ENCODE data around the gene STK32B.

The STK32B gene

DNA sequence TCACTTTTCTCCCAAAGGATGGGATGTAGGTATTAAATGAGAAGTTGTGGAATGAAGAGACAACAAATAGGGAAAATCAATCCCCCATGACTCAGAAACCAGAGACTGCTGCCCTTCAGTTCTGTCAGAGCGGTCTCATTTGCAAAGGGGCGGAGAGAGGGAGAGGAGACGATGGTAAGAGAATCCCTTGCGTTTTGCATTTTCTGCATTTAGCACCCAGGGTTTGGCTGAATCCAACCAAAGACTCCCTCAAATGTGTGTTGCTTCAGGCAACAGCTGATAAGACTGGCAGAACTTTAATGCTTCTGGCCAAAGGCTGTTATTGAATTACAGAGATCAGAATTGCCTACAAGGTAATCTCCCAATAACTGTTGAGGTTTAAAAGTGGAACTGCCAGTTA lies 426.9 kb downstream of the STK32B start:
- no peak overlapping the region for H2AFZ ChIP-seq (ENCODE audit: low read length)
- no peaks in the 10 kb centered on the region for H3F3A ChIP-seq (ENCODE audit: low read depth)
- no peaks in the 10 kb centered on the region for H3K9me3 ChIP-seq (ENCODE audit: insufficient read depth, low read depth, low read length)
- H3K4me3 ChIP-seq (ENCODE audit: low read length, poor library complexity, severe bottlenecking), result no peak overlapping the region
- TF ChIP-seq, protein P1, sequence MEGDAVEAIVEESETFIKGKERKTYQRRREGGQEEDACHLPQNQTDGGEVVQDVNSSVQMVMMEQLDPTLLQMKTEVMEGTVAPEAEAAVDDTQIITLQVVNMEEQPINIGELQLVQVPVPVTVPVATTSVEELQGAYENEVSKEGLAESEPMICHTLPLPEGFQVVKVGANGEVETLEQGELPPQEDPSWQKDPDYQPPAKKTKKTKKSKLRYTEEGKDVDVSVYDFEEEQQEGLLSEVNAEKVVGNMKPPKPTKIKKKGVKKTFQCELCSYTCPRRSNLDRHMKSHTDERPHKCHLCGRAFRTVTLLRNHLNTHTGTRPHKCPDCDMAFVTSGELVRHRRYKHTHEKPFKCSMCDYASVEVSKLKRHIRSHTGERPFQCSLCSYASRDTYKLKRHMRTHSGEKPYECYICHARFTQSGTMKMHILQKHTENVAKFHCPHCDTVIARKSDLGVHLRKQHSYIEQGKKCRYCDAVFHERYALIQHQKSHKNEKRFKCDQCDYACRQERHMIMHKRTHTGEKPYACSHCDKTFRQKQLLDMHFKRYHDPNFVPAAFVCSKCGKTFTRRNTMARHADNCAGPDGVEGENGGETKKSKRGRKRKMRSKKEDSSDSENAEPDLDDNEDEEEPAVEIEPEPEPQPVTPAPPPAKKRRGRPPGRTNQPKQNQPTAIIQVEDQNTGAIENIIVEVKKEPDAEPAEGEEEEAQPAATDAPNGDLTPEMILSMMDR (conservative IDR thresholded peaks at IDR 0.05; ENCODE audit: low read length), result no peak
- TF ChIP-seq EZH2phosphoT487 (IDR thresholded peaks at IDR 0.05; ENCODE audit: borderline replicate concordance), result no peak
- H4K20me1 ChIP-seq (ENCODE audit: insufficient read depth, low read length, poor library complexity, severe bottlenecking), result no peaks in the 10 kb centered on the region
- no peaks in the 10 kb centered on the region for H3K79me2 ChIP-seq (ENCODE audit: insufficient read depth, low read length)
- no peaks in the 10 kb centered on the region for H3K4me1 ChIP-seq (ENCODE audit: insufficient read depth, low read length, poor library complexity, severe bottlenecking)
- H3K36me3 ChIP-seq (ENCODE audit: insufficient read depth, low read length), result no peaks in the 10 kb centered on the region
- no peaks in the 10 kb centered on the region for H3K27me3 ChIP-seq (ENCODE audit: insufficient read depth, low read length, poor library complexity, severe bottlenecking)
- H3K4me2 ChIP-seq (ENCODE audit: low read depth, low read length, poor library complexity, severe bottlenecking), result no peak overlapping the region
- no peak overlapping the region for H3K9ac ChIP-seq (ENCODE audit: low read depth, low read length, poor library complexity, severe bottlenecking)
- no peaks in the 10 kb centered on the region for H3K9me2 ChIP-seq (replicated peaks; ENCODE audit: low read depth, low read length)

DNA sequence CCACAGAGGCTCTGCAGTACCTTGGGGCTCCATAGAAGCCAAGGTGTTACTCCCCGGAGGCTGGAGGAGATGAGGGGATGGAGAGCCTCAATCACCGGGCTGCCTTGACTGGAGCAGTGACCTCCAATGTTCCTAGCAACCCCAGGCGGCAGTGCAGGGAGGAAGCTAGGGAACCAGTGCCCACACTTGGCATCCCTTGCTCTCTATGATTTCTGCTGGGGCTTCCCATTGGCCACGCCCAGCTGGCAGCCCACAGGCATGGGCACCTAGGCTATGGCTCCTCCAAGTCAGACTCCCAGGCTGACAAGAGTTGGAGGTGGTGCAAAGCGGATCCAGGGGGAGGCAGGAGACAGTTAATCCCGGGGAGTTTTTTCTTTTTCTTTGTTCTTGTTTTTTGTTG lies 427.4 kb downstream of the STK32B start:
- no peaks in the 10 kb centered on the region for H3K9me3 ChIP-seq (ENCODE audit: insufficient read depth, low read depth, low read length)
- H3K4me1 ChIP-seq (ENCODE audit: insufficient read depth, low read length, poor library complexity, severe bottlenecking), result no peaks in the 10 kb centered on the region
- no peaks in the 10 kb centered on the region for H3K9me2 ChIP-seq (replicated peaks; ENCODE audit: low read depth, low read length)
- no peaks in the 10 kb centered on the region for H3F3A ChIP-seq (ENCODE audit: low read depth)
- no peaks in the 10 kb centered on the region for H3K36me3 ChIP-seq (ENCODE audit: insufficient read depth, low read length)
- no peaks in the 10 kb centered on the region for H4K20me1 ChIP-seq (ENCODE audit: insufficient read depth, low read length, poor library complexity, severe bottlenecking)
- H2AFZ ChIP-seq (ENCODE audit: low read length), result no peak overlapping the region
- no peak for TF ChIP-seq EZH2phosphoT487 (IDR thresholded peaks at IDR 0.05; ENCODE audit: borderline replicate concordance)
- TF ChIP-seq, protein P1 (conservative IDR thresholded peaks at IDR 0.05; ENCODE audit: low read length), result no peak
- H3K27me3 ChIP-seq (ENCODE audit: insufficient read depth, low read length, poor library complexity, severe bottlenecking), result no peaks in the 10 kb centered on the region
- no peaks in the 10 kb centered on the region for H3K79me2 ChIP-seq (ENCODE audit: insufficient read depth, low read length)
- H3K4me2 ChIP-seq (ENCODE audit: low read depth, low read length, poor library complexity, severe bottlenecking), result no peak overlapping the region
- no peak overlapping the region for H3K4me3 ChIP-seq (ENCODE audit: low read length, poor library complexity, severe bottlenecking)
- H3K9ac ChIP-seq (ENCODE audit: low read depth, low read length, poor library complexity, severe bottlenecking), result no peak overlapping the region

DNA sequence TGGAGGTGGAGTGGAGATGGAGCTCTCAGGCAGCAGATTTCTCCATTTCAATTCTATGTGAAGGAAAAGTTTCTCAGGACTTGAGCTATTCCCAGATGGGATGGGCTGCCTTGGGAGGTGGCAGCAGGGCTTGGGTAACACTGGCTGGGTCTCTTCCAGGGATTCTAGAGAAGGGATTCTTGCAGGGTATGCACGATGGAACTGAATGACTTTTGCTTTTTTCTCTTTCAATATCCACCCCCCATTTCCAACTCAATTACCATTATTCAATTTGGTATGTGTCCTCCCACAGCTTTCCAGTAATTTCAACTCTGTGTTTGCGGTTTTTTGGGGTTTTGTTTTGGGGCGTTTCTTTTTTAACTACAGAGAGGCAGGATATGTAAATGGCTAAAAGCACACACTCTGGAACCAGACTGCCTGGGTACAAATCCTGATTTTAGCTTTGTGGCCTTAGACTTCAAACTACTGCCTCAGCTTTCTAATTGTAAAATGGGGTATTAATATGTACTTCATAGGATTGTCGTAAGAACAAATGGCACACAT lies 428.3 kb downstream of the STK32B start:
- H3F3A ChIP-seq (ENCODE audit: low read depth), result no peaks in the 10 kb centered on the region
- H3K9me3 ChIP-seq (ENCODE audit: insufficient read depth, low read depth, low read length), result no peaks in the 10 kb centered on the region
- no peaks in the 10 kb centered on the region for H3K36me3 ChIP-seq (ENCODE audit: insufficient read depth, low read length)
- TF ChIP-seq, protein P1 (conservative IDR thresholded peaks at IDR 0.05; ENCODE audit: low read length), result no peak
- no peak for TF ChIP-seq EZH2phosphoT487 (IDR thresholded peaks at IDR 0.05; ENCODE audit: borderline replicate concordance)
- no peaks in the 10 kb centered on the region for H3K4me1 ChIP-seq (ENCODE audit: insufficient read depth, low read length, poor library complexity, severe bottlenecking)
- no peak overlapping the region for H3K4me2 ChIP-seq (ENCODE audit: low read depth, low read length, poor library complexity, severe bottlenecking)
- no peaks in the 10 kb centered on the region for H3K9me2 ChIP-seq (replicated peaks; ENCODE audit: low read depth, low read length)
- H3K9ac ChIP-seq (ENCODE audit: low read depth, low read length, poor library complexity, severe bottlenecking), result no peak overlapping the region
- H3K27me3 ChIP-seq (ENCODE audit: insufficient read depth, low read length, poor library complexity, severe bottlenecking), result no peaks in the 10 kb centered on the region
- H3K79me2 ChIP-seq (ENCODE audit: insufficient read depth, low read length), result no peaks in the 10 kb centered on the region
- no peaks in the 10 kb centered on the region for H4K20me1 ChIP-seq (ENCODE audit: insufficient read depth, low read length, poor library complexity, severe bottlenecking)
- no peak overlapping the region for H2AFZ ChIP-seq (ENCODE audit: low read length)
- H3K4me3 ChIP-seq (ENCODE audit: low read length, poor library complexity, severe bottlenecking), result no peak overlapping the region

Data from Loucy (cell line).